Measurements from ENCODE around the gene EMILIN3. TPM values are rescaled to one million over a fixed set of nuclear protein-coding genes. Genes with fewer than 3 reads are reported as not detected.

The EMILIN3 gene
- total RNA-seq, 1 experiment from 2014 or later = not detected

GRCh38 chr20:41358717-41359116, 7.9 kb downstream of the EMILIN3 start:
- Histone ChIP-seq H2AFZ (ENCODE audit: low read length) (no peak overlapping the region), H3K27me3 (ENCODE audit: low read length) (no peaks in the 10 kb centered on the region), H3K27ac (ENCODE audit: low read length) (no peak overlapping the region), H4K20me1 (ENCODE audit: insufficient read depth, low read depth, low read length) (no peaks in the 10 kb centered on the region), H3K4me1 (ENCODE audit: low read length) (no peaks in the 10 kb centered on the region), H3K4me2 (ENCODE audit: low read depth, low read length, poor library complexity, severe bottlenecking) (no peak overlapping the region), H3K9me3 (ENCODE audit: low read length) (no peaks in the 10 kb centered on the region), H3K9ac (ENCODE audit: low read length) (no peak overlapping the region), H3K9me2 (replicated peaks; ENCODE audit: insufficient read depth, low read length) (no peaks in the 10 kb centered on the region), H3K36me3 (ENCODE audit: insufficient read depth, low read length) (no peaks in the 10 kb centered on the region), H3K79me2 (ENCODE audit: low read length) (no peaks in the 10 kb centered on the region), H3K4me3 (ENCODE audit: low read length) (no peak overlapping the region)
- DNase-seq = no peak

GRCh38 chr20:41358230-41358629, 8.4 kb downstream of the EMILIN3 start:
- no peaks in the 10 kb centered on the region for H3K27me3 ChIP-seq (ENCODE audit: low read length)
- H3K9me3 ChIP-seq (ENCODE audit: low read length) = no peaks in the 10 kb centered on the region
- no peak overlapping the region for H2AFZ ChIP-seq (ENCODE audit: low read length)
- H3K9ac ChIP-seq (ENCODE audit: low read length) = no peak overlapping the region
- H3K36me3 ChIP-seq (ENCODE audit: insufficient read depth, low read length) = no peaks in the 10 kb centered on the region
- H3K4me2 ChIP-seq (ENCODE audit: low read depth, low read length, poor library complexity, severe bottlenecking) = no peak overlapping the region
- no peaks in the 10 kb centered on the region for H3K79me2 ChIP-seq (ENCODE audit: low read length)
- DNase-seq = no peak
- H3K9me2 ChIP-seq (replicated peaks; ENCODE audit: insufficient read depth, low read length) = no peaks in the 10 kb centered on the region
- no peaks in the 10 kb centered on the region for H4K20me1 ChIP-seq (ENCODE audit: insufficient read depth, low read depth, low read length)
- no peak overlapping the region for H3K4me3 ChIP-seq (ENCODE audit: low read length)
- H3K27ac ChIP-seq (ENCODE audit: low read length) = no peak overlapping the region
- no peaks in the 10 kb centered on the region for H3K4me1 ChIP-seq (ENCODE audit: low read length)

- Histone ChIP-seq H3K79me2 (ENCODE audit: low read length) (no peaks in the 10 kb centered on the region), H3K9me2 (replicated peaks; ENCODE audit: insufficient read depth, low read length) (no peaks in the 10 kb centered on the region), H3K36me3 (ENCODE audit: insufficient read depth, low read length) (no peaks in the 10 kb centered on the region), H3K9me3 (ENCODE audit: low read length) (no peaks in the 10 kb centered on the region), H3K27ac (ENCODE audit: low read length) (no peak overlapping the region), H3K9ac (ENCODE audit: low read length) (no peak overlapping the region), H2AFZ (ENCODE audit: low read length) (no peak overlapping the region), H3K4me1 (ENCODE audit: low read length) (no peaks in the 10 kb centered on the region), H4K20me1 (ENCODE audit: insufficient read depth, low read depth, low read length) (no peaks in the 10 kb centered on the region), H3K4me2 (ENCODE audit: low read depth, low read length, poor library complexity, severe bottlenecking) (no peak overlapping the region), H3K4me3 (ENCODE audit: low read length) (no peak overlapping the region), H3K27me3 (ENCODE audit: low read length) (no peaks in the 10 kb centered on the region)
- peak; percentile 58 for DNase-seq
Measured at GRCh38 chr20:41357424-41358163, 9.0 kb downstream of the EMILIN3 start.

- Histone ChIP-seq H3K27me3 (ENCODE audit: low read length) (no peaks in the 10 kb centered on the region), H3K36me3 (ENCODE audit: insufficient read depth, low read length) (no peaks in the 10 kb centered on the region), H3K9me2 (replicated peaks; ENCODE audit: insufficient read depth, low read length) (no peaks in the 10 kb centered on the region), H4K20me1 (ENCODE audit: insufficient read depth, low read depth, low read length) (no peaks in the 10 kb centered on the region), H3K4me2 (ENCODE audit: low read depth, low read length, poor library complexity, severe bottlenecking) (no peak overlapping the region), H2AFZ (ENCODE audit: low read length) (no peak overlapping the region), H3K9me3 (ENCODE audit: low read length) (no peaks in the 10 kb centered on the region), H3K4me3 (ENCODE audit: low read length) (no peak overlapping the region), H3K9ac (ENCODE audit: low read length) (no peak overlapping the region), H3K27ac (ENCODE audit: low read length) (no peak overlapping the region), H3K4me1 (ENCODE audit: low read length) (no peaks in the 10 kb centered on the region), H3K79me2 (ENCODE audit: low read length) (no peaks in the 10 kb centered on the region)
- no peak for DNase-seq
Measured at GRCh38 chr20:41356951-41357350, 9.7 kb downstream of the EMILIN3 start.

- Histone ChIP-seq H3K4me2 (ENCODE audit: low read depth, low read length, poor library complexity, severe bottlenecking) (no peak overlapping the region), H3K9me2 (replicated peaks; ENCODE audit: insufficient read depth, low read length) (no peaks in the 10 kb centered on the region)
Measured at GRCh38 chr20:41355598-41356203, 10.9 kb downstream of the EMILIN3 start.

GRCh38 chr20:41355192-41355591, 11.4 kb downstream of the EMILIN3 start:
- Histone ChIP-seq H3K9ac (ENCODE audit: low read length) (no peak overlapping the region), H3K4me1 (ENCODE audit: low read length) (no peaks in the 10 kb centered on the region), H3K27me3 (ENCODE audit: low read length) (no peaks in the 10 kb centered on the region), H3K4me2 (ENCODE audit: low read depth, low read length, poor library complexity, severe bottlenecking) (no peak overlapping the region), H3K27ac (ENCODE audit: low read length) (no peak overlapping the region), H3K36me3 (ENCODE audit: insufficient read depth, low read length) (no peaks in the 10 kb centered on the region), H2AFZ (ENCODE audit: low read length) (no peak overlapping the region), H3K9me3 (ENCODE audit: low read length) (no peaks in the 10 kb centered on the region), H4K20me1 (ENCODE audit: insufficient read depth, low read depth, low read length) (no peaks in the 10 kb centered on the region), H3K9me2 (replicated peaks; ENCODE audit: insufficient read depth, low read length) (no peaks in the 10 kb centered on the region), H3K79me2 (ENCODE audit: low read length) (no peaks in the 10 kb centered on the region), H3K4me3 (ENCODE audit: low read length) (no peak overlapping the region)
- no peak for DNase-seq

More at GRCh38 chr20:41355598-41356203, 10.9 kb downstream of the EMILIN3 start:
- H4K20me1 ChIP-seq (ENCODE audit: insufficient read depth, low read depth, low read length) = no peaks in the 10 kb centered on the region
- no peaks in the 10 kb centered on the region for H3K4me1 ChIP-seq (ENCODE audit: low read length)
- H3K27ac ChIP-seq (ENCODE audit: low read length) = no peak overlapping the region
- no peak overlapping the region for H3K4me3 ChIP-seq (ENCODE audit: low read length)
- no peaks in the 10 kb centered on the region for H3K79me2 ChIP-seq (ENCODE audit: low read length)
- DNase-seq = no peak
- no peaks in the 10 kb centered on the region for H3K9me3 ChIP-seq (ENCODE audit: low read length)
- no peaks in the 10 kb centered on the region for H3K36me3 ChIP-seq (ENCODE audit: insufficient read depth, low read length)
- H2AFZ ChIP-seq (ENCODE audit: low read length) = no peak overlapping the region
- H3K9ac ChIP-seq (ENCODE audit: low read length) = no peak overlapping the region
- no peaks in the 10 kb centered on the region for H3K27me3 ChIP-seq (ENCODE audit: low read length)

GRCh38 chr20:41353530-41353929, 13.1 kb downstream of the EMILIN3 start:
- Histone ChIP-seq H2AFZ (ENCODE audit: low read length) (no peak overlapping the region), H3K27me3 (ENCODE audit: low read length) (no peaks in the 10 kb centered on the region), H4K20me1 (ENCODE audit: insufficient read depth, low read depth, low read length) (no peaks in the 10 kb centered on the region), H3K4me2 (ENCODE audit: low read depth, low read length, poor library complexity, severe bottlenecking) (no peak overlapping the region), H3K9me2 (replicated peaks; ENCODE audit: insufficient read depth, low read length) (no peaks in the 10 kb centered on the region), H3K9ac (ENCODE audit: low read length) (no peak overlapping the region), H3K36me3 (ENCODE audit: insufficient read depth, low read length) (no peaks in the 10 kb centered on the region), H3K4me1 (ENCODE audit: low read length) (no peaks in the 10 kb centered on the region), H3K4me3 (ENCODE audit: low read length) (no peak overlapping the region), H3K27ac (ENCODE audit: low read length) (no peak overlapping the region), H3K9me3 (ENCODE audit: low read length) (no peaks in the 10 kb centered on the region), H3K79me2 (ENCODE audit: low read length) (no peaks in the 10 kb centered on the region)
- DNase-seq = no peak

- no peaks in the 10 kb centered on the region for H3K9me3 ChIP-seq (ENCODE audit: low read length)
- no peaks in the 10 kb centered on the region for H4K20me1 ChIP-seq (ENCODE audit: insufficient read depth, low read depth, low read length)
- H3K79me2 ChIP-seq (ENCODE audit: low read length) = no peaks in the 10 kb centered on the region
- H3K9me2 ChIP-seq (replicated peaks; ENCODE audit: insufficient read depth, low read length) = no peaks in the 10 kb centered on the region
- no peak overlapping the region for H2AFZ ChIP-seq (ENCODE audit: low read length)
- H3K9ac ChIP-seq (ENCODE audit: low read length) = no peak overlapping the region
- no peak overlapping the region for H3K4me3 ChIP-seq (ENCODE audit: low read length)
- no peak overlapping the region for H3K27ac ChIP-seq (ENCODE audit: low read length)
- no peak for DNase-seq
- H3K36me3 ChIP-seq (ENCODE audit: insufficient read depth, low read length) = no peaks in the 10 kb centered on the region
- no peaks in the 10 kb centered on the region for H3K27me3 ChIP-seq (ENCODE audit: low read length)
- no peak overlapping the region for H3K4me2 ChIP-seq (ENCODE audit: low read depth, low read length, poor library complexity, severe bottlenecking)
- H3K4me1 ChIP-seq (ENCODE audit: low read length) = no peaks in the 10 kb centered on the region
Measured at GRCh38 chr20:41352666-41353065, 14.0 kb downstream of the EMILIN3 start.
